Brain pericyte (primary cell): Measurements from ENCODE around the gene IL7R.
"Not testable (repeated sequence)": the region's sequence is repeated elsewhere in the genome, so short reads cannot be mapped to it uniquely, and the experiment has no call there.

Experiments
- DNase-seq: peaks from one replicate; pipeline ENCODE4 v3.0.0-alpha.2; 2012; ENCODE audit warnings: low read depth, low spot score

Gene IL7R

DNA sequence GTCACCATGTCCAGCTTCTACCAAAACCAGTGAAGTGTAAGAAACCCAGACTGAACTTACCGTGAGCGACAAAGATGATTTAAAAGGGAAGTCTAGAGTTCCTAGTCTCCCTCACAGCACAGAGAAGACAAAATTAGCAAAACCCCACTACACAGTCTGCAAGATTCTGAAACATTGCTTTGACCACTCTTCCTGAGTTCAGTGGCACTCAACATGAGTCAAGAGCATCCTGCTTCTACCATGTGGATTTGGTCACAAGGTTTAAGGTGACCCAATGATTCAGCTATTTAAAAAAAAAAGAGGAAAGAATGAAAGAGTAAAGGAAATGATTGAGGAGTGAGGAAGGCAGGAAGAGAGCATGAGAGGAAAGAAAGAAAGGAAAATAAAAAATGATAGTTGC, 19.8 kb downstream of the IL7R start:
- DNase-seq: no peak

DNA sequence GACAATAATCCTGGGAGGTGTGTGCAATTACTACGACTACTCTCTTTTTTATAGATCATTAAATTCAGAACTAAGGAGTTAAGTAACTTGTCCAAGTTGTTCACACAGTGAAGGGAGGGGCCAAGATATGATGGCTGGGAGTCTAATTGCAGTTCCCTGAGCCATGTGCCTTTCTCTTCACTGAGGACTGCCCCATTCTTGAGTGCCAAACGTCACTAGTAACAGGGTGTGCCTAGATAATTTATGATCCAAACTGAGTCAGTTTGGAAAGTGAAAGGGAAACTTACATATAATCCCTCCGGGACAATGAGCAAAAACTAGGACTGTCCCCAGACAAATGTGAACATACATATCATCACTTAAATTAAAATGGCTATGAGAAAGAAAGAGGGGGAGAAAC, 20.2 kb downstream of the IL7R start:
- no peak for DNase-seq

DNA sequence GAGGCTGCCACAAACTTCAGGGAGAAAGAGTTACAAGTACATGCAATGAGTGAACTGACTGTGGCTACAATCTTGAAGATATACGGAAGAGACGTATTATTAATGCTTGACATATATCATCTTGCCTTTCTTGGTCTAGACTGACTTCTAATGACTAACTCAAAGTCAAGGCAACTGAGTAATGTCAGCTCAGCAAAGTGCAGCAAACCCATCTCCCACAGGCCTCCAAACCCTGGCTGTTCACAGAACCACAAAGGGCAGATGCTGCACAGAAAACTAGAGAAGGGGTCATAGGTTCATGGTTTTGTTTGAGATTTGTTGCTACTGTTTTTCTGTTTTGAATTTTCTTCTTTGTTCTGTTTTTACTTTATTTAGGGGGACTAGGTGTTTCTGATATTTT, 21.0 kb downstream of the IL7R start:
- DNase-seq: no peak

DNA sequence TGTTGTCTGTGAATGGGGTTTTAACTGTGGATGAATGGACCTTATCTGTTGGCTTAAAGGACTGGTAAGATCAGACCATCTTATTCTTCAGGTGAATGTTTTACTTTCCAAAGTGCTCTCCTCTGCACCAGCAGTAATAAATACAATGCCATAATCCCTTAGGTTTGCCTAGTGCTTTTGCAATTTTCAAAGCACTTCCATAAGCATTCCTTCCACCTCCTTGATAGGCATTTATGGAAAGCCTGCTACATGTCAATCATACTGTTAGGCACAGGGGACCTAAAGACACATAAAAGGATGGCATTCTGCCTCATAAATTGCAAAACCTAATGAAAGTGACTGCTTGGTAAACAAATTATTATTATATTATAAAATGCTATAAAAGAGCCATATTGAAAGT, 21.4 kb downstream of the IL7R start:
- DNase-seq: no peak

DNA sequence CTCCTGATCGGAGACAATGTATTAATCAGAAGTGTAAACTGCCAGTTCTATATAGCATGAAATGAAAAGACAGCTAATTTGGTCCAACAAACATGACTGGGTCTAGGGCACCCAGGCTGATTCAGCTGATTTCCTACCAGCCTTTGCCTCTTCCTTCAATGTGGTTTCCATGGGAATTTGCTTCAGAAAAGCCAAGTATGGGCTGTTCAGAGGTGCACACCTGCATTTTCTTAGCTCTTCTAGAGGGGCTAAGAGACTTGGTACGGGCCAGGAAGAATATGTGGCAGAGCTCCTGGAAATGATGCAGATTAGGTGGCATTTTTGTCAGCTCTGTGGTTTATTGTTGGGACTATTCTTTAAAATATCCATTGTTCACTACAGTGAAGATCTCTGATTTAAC, 22.4 kb downstream of the IL7R start:
- no peak for DNase-seq

DNA sequence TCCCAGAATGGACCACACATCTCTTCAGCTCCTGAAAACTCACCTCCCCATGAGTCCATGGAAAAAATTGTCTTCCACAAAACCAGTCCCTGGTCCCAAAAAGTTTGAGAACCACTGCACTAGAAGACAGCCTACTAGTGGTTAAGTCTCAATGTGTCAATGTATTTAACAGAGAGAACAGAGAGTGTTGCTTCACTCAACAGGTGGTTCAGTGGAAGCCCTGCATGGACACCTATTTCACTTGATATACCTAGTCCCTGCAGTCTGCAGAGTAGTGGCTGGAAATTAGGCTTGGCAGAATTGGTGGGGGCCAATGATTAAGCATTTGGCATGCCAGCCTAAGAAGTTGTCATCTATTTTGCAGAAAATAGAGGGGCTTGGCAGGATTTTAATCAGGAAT, 23.0 kb downstream of the IL7R start:
- no peak for DNase-seq

DNA sequence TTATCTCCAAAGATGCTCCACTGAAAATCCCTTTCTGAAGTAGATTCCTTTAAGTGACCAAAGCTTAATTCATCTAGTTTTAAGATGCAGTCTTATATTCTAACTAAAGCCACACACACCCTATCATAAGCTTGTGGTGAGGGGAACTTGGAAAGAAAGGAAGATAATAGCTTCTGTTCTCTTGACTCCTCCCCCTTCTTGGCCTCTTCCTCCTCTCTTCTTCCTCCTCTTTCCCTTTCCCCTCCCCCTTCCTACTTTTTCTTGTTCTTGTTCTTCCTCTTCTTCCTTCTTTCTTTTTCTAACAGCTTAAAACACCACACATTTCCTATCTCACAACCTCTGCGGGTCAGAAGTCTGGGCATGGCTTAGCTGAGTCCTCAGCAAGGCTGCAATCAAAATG, 23.5 kb downstream of the IL7R start:
- no peak for DNase-seq

DNA sequence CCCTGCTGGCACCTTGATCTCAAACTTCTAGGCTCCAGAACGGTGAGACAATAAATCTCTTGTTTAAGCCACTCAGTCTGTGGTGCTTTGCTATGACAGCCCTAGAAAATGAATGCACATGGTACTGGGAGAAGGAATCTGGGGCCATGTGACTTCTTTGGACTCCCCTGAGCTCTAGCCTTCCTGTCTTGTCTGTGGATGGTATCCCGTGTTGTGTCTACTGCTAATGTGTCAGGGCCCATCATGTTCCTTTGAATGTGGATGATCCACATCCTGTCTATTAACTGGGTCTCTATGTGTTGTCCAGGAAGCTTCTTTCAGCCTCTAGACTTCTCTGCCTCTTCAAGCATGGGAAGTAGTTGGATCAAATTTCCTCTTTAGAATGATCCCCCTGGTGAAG, 25.1 kb downstream of the IL7R start:
- DNase-seq: no peak

DNA sequence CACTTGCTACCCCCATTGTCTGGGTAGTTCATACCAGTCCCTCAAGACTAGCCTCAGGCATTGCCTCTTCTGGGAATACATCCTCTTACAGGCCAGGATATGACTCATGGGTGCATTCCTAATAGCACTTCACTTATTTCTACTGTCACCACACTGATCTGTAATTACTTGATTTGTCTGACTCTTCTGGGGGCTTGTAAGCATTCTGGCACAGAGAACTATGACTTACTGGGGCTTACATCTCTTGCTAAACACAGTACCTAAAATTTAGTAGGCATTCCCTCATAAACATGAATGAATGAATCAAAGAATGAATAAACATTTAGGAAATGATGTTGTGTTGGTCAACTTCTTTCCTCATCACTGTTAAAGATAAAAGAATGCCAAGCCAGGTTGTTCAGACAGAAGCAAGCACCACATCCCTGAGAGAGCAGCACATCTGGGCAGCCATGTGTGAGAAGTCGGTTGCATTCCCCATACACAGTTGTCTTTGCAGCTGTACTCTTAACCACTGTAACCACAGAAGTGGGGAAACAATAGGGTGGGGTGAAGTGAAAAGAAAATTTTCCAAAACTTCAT, 27.6 kb downstream of the IL7R start:
- DNase-seq: no peak

DNA sequence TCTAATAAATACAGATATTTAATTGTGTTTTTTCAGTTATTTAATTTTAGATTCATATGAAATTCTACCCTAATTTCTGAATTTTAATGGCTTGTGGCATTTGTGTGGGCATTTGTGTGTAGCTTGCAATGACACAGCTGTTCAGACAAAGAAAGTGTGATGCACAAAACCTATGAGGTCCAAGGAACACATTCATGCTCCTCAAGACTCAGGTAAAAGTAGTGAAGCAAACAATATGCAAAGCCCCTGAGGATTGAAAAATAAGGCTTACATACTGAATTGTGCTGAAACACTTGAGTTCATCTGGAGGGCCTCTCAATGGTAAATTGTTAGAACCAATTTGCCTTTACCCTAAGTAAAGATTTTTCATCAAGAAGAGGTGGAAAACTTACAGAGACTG, 28.1 kb downstream of the IL7R start:
- no peak for DNase-seq

DNA sequence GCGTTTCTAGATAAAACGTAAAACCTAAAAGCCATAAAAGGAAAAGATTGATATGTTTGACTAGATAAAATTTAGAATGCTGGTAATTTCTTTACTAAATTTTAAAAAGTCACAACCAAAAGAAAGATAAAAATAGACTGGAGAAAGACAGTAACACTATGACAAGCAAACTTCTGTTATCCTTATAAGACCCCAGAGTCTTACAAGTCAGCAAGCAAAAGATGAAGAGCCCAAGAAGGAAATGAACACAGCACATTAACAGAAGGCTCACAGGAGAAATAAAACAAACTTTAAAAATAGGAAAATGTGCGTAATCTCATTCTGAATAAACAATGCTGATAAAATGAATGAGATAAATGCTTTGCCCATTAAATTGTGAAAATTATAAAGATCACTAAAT, 29.7 kb downstream of the IL7R start:
- DNase-seq: no peak

DNA sequence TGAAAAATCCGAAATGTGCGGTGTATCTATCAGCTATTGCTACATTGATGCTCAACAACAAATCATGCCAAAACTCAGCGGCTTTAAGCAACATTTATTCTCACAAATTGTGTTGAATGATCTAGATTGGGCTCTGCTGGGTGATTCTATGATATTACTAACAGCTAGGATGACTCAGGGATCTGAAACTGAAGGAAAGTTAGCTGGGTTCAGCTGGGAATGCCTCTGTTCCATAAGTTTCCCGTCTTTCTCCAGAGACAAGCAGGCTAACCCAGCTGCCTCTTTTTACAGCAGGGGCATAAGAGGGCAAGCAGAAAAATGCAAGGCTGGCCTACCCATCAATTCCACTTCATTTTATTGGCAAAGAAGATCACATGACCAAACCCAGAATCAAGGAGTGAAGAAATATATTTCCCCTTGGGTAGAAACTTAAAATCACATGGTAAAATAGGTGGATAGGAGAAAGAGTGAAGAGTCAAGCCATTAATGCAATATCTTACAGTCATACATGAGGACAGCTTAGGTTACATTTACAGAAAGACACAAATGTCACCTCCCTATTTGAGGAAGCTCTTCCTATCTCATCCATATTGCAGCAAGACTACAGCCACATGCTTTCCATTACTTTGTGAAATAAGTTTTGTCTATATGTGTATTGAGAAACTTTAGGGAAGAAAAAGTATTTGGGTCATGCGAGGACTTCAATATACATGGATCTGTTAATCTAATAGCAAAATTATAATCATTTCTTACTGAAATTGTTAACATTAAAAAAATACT, 30.8 kb downstream of the IL7R start:
- no peak for DNase-seq

DNA sequence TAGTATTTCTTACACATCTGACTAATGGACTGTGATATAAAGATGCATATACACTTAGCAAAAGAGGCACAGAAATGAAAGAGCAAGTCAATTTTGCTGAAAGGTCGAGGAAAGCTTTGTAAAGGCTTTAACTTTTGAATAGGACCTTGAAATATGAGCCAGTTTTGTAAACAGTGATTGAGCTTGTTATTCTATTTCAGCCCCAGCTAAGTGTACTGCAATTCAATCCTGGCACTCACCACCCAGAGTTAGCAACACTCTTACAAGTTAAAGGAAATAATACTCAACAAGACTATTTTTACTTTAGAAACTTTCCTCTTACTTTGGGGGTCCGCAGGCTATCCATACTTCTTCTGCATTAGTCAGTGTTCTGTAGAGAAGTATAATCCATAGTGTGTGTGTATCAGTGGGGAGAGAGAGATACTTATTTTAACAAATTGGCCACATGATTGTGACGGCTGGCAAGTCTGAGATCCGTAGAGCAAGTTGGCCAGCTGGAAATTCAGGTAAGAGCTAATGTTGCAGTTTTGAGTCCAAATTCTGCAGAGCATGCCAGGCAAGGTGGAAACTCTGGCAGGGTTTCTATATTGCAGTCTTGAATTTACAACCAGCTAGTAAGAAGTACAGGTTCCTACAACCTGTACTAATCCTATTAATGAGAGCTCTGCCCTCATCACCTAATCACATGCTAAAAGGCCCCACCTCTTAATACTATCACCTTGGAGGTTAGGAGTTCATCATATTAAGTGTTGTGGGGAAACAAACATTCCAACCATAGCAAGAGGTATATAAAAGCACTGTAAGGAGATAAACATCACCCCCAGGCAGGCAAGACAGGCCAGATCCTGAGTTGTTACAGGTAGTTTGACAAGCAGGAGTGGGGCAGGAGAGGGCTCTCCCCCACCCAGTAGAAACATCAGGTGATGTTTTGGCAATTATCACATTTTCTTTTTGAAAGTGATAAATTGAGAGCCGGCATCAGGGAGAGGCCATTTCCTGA, 33.6 kb downstream of the IL7R start:
- DNase-seq: no peak

DNA sequence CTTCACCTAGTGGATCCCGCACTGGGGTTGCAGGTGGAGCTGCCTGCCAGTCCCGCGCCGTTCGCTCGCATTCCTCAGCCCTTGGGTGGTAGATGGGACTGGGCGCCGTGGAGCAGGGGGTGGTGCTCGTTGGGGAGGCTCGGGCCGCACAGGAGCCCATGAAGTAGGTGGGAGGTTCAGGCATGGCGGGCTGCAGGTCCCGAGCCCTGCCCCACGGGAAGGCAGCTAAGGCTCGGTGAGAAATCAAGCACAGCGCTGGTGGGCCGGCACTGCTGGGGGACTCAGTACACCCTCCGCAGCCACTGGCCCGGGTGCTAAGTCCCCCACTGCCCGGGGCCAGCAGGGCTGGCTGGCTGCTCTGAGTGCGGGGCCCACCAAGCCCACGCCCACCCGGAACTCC, 36.1 kb downstream of the IL7R start:
- DNase-seq: not testable (repeated sequence)

DNA sequence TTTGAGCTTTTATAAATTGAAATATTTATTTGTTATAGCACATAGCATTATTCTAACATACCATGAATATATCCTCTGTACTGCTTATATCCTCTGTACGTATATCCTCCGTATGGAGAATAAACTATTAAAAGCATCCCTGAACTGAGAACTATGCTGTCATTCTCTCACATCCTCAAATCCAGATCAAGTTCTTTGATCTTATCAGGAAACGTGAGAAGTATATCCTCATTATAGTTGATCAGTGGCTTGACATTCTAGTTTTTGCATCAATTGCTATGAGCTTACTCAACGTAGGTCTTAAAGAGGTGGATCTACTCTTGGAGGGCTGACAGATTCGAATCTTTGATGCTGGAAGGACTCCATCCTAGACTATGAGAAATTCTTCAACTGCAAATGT, 37.4 kb downstream of the IL7R start:
- no peak for DNase-seq

DNA sequence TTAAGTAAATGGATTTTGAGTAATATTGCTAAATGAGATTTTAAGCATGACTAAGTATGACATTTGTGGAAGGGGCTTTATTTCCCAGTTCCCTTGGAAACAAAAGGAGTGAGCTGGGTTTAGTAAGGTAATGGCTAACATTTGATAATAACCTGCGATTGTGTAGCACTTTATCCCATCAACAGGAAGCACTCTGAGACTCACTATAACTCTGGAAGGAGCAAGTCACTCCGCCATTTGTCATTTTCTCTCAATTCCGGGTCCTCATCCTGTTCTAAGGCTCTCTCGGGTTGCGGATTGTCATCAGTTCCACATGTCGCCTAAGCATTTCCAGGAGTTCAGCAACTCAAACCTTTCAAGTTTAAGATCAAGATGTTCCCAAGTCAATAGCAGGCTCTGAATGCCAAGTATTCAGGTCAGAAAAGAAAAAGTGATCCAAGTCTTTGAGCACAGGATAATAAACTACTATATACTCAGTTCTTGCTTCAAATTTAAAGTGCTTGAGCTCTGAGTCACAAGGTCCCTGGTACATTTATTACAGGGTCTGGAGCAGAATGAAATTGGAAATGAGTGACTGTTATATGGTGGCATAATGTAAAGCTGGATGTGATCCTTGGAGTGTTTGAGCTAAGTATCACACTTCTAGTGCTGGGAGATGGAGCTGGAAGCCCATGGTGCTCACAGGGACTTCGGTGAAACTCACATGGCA, 42.4 kb downstream of the IL7R start:
- no peak for DNase-seq

DNA sequence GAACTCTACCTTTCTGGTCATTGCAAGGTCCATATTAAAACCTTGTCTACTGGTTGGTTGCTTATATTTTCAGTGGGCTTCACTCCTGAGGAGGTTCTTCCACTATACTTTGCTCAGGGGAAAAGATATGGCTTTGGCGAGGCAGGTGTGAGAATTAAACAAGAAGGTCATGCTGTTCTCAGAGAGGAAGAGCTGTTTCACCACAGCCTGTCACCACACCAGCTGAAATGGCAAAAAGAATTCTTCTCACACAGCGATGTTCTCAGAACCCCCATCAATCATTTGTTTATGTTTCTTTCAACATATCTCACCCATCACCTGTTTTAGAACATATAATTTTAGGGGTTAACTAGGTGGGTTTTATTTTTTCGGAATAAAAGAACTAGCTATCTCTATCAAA, 43.1 kb downstream of the IL7R start:
- DNase-seq: no peak

DNA sequence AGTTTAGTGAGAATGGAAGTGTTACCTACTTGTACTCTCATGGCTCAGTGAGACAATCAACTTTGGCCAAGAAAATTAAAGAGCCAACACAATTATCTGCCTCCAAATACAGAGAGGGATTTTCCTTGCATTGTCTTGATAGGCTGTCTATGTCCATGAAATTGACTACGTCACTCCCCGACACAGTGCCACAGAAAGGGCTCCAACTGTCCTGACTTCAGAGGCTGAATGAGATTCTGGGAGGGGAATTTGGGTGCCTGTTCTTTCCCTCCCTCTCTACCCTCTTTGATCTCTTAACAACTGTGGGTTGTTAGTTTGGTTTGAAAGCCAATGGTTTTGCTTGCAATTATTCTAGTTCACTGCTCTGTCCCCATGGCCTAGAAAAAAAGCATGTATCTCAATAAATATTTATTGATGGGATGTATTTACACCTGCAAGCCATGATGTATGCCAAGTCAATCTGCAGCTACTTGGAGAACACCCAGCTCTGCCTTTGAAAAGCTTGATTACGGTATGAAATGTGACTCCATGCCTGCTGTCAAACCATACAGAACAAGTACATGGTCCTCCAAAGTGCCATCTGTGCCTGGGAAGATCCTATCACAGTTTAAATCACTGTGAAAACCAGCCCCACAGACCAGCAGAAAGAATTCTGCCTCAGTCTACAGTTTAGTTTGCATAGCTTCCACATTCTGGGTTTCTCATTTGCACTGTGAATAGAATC, 44.4 kb downstream of the IL7R start:
- no peak for DNase-seq

DNA sequence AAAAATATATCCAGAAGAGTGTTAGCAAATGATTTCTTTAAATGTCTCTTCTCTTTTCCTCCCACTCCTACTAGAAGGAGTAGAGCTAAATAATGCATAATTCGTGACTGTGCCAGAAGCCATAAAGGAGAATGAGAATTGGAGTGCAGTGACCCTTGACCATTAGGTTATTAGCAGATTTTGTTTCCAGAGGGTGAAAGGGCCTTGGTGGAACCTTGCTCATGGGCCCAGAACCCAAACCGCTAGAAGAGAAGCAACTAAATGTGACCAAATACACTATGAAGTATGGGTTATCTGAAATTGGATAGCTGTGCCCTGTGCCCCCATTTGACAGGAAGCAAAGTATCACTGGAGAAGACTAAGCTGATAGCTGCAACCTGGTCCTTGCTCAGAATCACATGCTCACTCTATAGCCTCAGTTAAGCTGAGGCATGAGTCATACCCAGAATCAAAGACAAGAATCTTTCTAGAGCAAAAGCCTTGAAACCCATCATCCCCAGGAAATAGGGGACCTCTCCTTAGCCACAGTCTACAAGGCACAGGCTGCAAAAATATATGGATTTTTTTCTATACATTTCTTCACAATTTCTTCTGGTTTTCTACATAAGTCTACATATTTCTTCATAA, 45.5 kb downstream of the IL7R start:
- DNase-seq: no peak

DNA sequence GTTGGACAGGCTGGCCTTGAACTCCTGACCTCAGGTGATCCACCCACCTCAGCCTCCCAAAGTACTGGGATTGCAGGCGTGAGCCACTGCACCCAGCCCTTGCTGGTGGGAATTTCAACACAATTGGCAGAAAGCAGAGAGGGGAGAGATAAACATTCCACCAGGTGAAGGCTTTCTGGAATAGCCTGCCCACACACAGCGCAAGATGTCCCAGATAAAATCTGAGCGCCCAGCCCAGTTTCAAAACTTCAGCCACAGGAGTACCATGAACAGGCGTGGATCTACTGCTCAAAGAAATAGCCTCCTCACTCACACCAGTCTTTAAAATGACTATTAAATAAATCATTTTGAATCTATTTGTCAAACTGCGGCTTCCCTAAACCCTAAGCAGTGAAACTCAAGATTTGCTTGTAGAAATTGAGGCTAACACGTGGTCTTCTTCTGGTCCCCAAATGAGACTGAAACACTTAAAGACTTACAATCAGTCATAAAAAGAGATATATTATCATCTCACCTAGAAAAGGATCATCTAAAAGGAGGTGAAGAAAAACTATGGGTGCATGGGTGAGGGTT, 47.0 kb downstream of the IL7R start:
- no peak for DNase-seq
